SK-N-SH treated with all-trans-retinoic acid at 6 μM for 48 hours (cell line): ENCODE results near the gene TLN1.

ENCODE experiments used
- ATAC-seq: fragments of 200-7000 bp; cut with Tn5 transposase; 3 replicates; pipeline ENCODE4 v1.9.1; 2020; ENCODE audit warnings: mild to moderate bottlenecking, moderate library complexity
- ARNTL ChIP-seq: fragments of 450-650 bp; formaldehyde crosslinking; IDR thresholded peaks from 2 replicates; pipeline ENCODE4 v1.5.0; 2020; ENCODE audit warnings: low read depth, mild to moderate bottlenecking, moderate library complexity, borderline replicate concordance
- CSRNP3 ChIP-seq: fragments of 250-450 bp; sonication (Bioruptor Pico); IDR thresholded peaks from 2 replicates; pipeline ENCODE4 v1.5.1; 2021; ENCODE audit warnings: mild to moderate bottlenecking, moderate library complexity
- ESRRG ChIP-seq: fragments of 250-450 bp; sonication (Bioruptor Pico); IDR thresholded peaks from 2 replicates; pipeline ENCODE4 v1.6.1; 2021; ENCODE audit warnings: mild to moderate bottlenecking
- GLIS3 ChIP-seq: fragments of 250-450 bp; sonication (Bioruptor Pico); IDR thresholded peaks from 2 replicates; pipeline ENCODE4 v1.5.0; 2020; ENCODE audit warnings: mild to moderate bottlenecking, moderate library complexity
- OSR1 ChIP-seq: fragments of 250-450 bp; sonication (Bioruptor Pico); IDR thresholded peaks from 2 replicates; pipeline ENCODE4 v1.8.0; 2022; ENCODE audit warnings: moderate library complexity, mild to moderate bottlenecking, inconsistent platforms
- PATZ1 ChIP-seq: fragments of 250-450 bp; sonication (Bioruptor Pico); IDR thresholded peaks from 2 replicates; pipeline ENCODE4 v1.8.0; 2020; ENCODE audit warnings: mild to moderate bottlenecking, moderate library complexity, borderline replicate concordance
- POU6F1 ChIP-seq: fragments of 250-450 bp; sonication (Bioruptor Pico); IDR thresholded peaks from 2 replicates; pipeline ENCODE4 v1.8.0; 2021; ENCODE audit warnings: low read depth, mild to moderate bottlenecking, moderate library complexity, borderline replicate concordance
- PPARA ChIP-seq: fragments of 250-450 bp; sonication (Bioruptor Pico); IDR thresholded peaks from 2 replicates; pipeline ENCODE4 v1.5.0; 2020; ENCODE audit warnings: mild to moderate bottlenecking, borderline replicate concordance
- RARB ChIP-seq: fragments of 250-450 bp; sonication (Bioruptor Pico); IDR thresholded peaks from 2 replicates; pipeline ENCODE4 v1.8.0; 2021; ENCODE audit warnings: mild to moderate bottlenecking, moderate library complexity
- TCF4 ChIP-seq: fragments of 250-450 bp; sonication (Bioruptor Pico); IDR thresholded peaks from 2 replicates; pipeline ENCODE4 v1.8.0; 2021; ENCODE audit warnings: mild to moderate bottlenecking, moderate library complexity, borderline replicate concordance
- TOX ChIP-seq: fragments of 250-450 bp; sonication (Bioruptor Pico); IDR thresholded peaks from 2 replicates; pipeline ENCODE4 v1.8.0; 2021; ENCODE audit warnings: mild to moderate bottlenecking, moderate library complexity, borderline replicate concordance
- ZC3H10 ChIP-seq: fragments of 250-450 bp; sonication (Bioruptor Pico); IDR thresholded peaks from 2 replicates; pipeline ENCODE4 v1.5.1; 2021; ENCODE audit warnings: mild to moderate bottlenecking, moderate library complexity
- ZFP3 ChIP-seq: fragments of 250-450 bp; sonication (Bioruptor Pico); IDR thresholded peaks from 2 replicates; pipeline ENCODE4 v1.5.0; 2020; ENCODE audit warnings: mild to moderate bottlenecking, moderate library complexity
- ZFP30 ChIP-seq: fragments of 450-650 bp; formaldehyde crosslinking; IDR thresholded peaks from 2 replicates; pipeline ENCODE4 v1.5.0; 2022; ENCODE audit warnings: mild to moderate bottlenecking, moderate library complexity
- ZNF565 ChIP-seq: fragments of 450-650 bp; formaldehyde crosslinking; conservative IDR thresholded peaks from 2 replicates; pipeline ENCODE4 v1.5.0; 2020; ENCODE audit warnings: low read depth, mild to moderate bottlenecking, moderate library complexity
- ZNF70 ChIP-seq: fragments of 450-650 bp; formaldehyde crosslinking; IDR thresholded peaks from 2 replicates; pipeline ENCODE4 v1.5.0; 2020; ENCODE audit warnings: mild to moderate bottlenecking, moderate library complexity
- ZNF8 ChIP-seq: fragments of 450-650 bp; formaldehyde crosslinking; IDR thresholded peaks from 2 replicates; pipeline ENCODE4 v1.5.0; 2020; ENCODE audit warnings: mild to moderate bottlenecking, moderate library complexity
- TF ChIP-seq, protein P1 (sequence below): fragments of 250-450 bp; sonication (Bioruptor Pico); IDR thresholded peaks from 2 replicates; pipeline ENCODE4 v1.5.0; 2020; ENCODE audit warnings: mild to moderate bottlenecking, moderate library complexity

Gene TLN1

GRCh38 chr9:35690614-35691333 is 41.2 kb downstream of the TLN1 start:
- TF ChIP-seq PATZ1 = peak; percentile 86; the same call in 1 of the 2 replicates
- no peak for TF ChIP-seq ZNF8 (CRISPR knock-in tag)
- peak; percentile 60 for ATAC-seq

DNA sequence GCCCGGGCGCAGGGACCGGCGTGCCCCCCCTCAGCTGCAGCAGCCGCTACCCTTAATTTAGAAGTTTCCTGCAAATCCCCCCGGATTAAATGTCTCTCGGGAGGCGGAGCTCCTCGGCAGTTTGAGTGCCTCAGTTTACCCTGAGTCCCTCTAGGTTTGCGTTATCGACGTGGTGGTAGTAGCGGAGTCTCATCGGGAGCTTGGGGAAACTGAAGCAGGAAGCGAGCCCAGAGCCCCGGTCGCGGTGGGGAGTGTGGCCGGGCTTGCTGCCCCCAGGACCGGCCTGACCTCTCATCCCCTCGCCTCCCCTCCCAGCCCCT is 41.7 kb downstream of the TLN1 start:
- ATAC-seq = no peak
- no peak for TF ChIP-seq TOX (CRISPR knock-in tag)
- no peak for TF ChIP-seq OSR1 (CRISPR knock-in tag)
- no peak for TF ChIP-seq POU6F1 (CRISPR knock-in tag)
- TF ChIP-seq, protein P1, sequence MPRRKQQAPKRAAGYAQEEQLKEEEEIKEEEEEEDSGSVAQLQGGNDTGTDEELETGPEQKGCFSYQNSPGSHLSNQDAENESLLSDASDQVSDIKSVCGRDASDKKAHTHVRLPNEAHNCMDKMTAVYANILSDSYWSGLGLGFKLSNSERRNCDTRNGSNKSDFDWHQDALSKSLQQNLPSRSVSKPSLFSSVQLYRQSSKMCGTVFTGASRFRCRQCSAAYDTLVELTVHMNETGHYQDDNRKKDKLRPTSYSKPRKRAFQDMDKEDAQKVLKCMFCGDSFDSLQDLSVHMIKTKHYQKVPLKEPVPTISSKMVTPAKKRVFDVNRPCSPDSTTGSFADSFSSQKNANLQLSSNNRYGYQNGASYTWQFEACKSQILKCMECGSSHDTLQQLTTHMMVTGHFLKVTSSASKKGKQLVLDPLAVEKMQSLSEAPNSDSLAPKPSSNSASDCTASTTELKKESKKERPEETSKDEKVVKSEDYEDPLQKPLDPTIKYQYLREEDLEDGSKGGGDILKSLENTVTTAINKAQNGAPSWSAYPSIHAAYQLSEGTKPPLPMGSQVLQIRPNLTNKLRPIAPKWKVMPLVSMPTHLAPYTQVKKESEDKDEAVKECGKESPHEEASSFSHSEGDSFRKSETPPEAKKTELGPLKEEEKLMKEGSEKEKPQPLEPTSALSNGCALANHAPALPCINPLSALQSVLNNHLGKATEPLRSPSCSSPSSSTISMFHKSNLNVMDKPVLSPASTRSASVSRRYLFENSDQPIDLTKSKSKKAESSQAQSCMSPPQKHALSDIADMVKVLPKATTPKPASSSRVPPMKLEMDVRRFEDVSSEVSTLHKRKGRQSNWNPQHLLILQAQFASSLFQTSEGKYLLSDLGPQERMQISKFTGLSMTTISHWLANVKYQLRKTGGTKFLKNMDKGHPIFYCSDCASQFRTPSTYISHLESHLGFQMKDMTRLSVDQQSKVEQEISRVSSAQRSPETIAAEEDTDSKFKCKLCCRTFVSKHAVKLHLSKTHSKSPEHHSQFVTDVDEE (CRISPR knock-in tag) = no peak
- TF ChIP-seq ARNTL (CRISPR knock-in tag) = no peak
- no peak for TF ChIP-seq PATZ1
- no peak for TF ChIP-seq ZNF70 (CRISPR knock-in tag)
- no peak for TF ChIP-seq GLIS3 (CRISPR knock-in tag)
- TF ChIP-seq PPARA (CRISPR knock-in tag) = no peak
- TF ChIP-seq ZFP3 (CRISPR knock-in tag) = no peak
- no peak for TF ChIP-seq RARB (CRISPR knock-in tag)
- no peak for TF ChIP-seq TCF4 (CRISPR knock-in tag)
- TF ChIP-seq ESRRG = no peak
- TF ChIP-seq ZFP30 (CRISPR knock-in tag) = no peak
- TF ChIP-seq, all 23 proteins: peak for 0

DNA sequence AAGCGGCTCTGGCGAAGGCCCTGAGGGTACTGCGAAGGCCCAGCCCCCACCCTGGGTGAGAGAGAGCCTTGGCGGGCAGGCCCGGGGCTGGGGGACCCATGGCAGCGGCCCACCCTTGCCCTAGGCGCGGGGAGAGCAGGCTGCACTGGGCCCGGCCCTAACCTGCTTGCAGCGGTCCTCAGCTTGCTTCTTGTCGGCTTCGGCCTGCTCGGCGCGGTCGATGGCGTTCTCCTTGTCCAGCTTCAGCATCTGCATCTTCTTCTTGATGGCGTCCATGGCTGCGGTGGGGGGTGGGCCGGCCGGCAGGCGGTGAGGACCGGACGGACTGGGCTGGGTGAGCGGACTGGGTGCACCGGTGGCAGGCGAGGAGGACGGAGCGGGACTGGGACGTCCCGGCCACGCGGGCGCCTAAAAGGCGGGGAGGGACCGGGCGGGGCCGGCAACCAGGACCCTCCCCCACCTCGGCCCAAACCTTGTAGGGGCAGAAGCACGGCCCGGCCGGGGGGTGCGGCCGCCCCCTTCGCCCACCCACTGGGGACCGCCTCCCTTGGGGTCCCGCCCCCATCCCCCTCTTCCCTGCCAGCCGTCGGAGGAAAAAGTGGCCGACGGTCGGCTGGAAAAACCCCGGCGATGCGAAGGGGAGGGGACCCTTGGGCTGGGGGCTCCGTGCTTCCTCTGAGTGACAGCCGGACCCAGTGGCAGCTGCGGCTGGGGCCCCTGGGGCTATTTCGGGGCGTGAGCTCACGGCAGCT is 42.3 kb downstream of the TLN1 start, which contains the start of gene TPM2:
Gene TPM2, minus strand, starts transcription at position 384 of the 752 bp plus-strand sequence. Its CDS starts 108 bp downstream, at position 276.
- TF ChIP-seq GLIS3 (CRISPR knock-in tag) (no peak), ARNTL (CRISPR knock-in tag) (no peak), ZFP3 (CRISPR knock-in tag) (no peak)
- ATAC-seq = peak; percentile 54

GRCh38 chr9:35688558-35689541 is 43.1 kb downstream of the TLN1 start:
- ATAC-seq = peak; percentile 54
- TF ChIP-seq TOX (CRISPR knock-in tag) (no peak), ZFP30 (CRISPR knock-in tag) (no peak), ZC3H10 (CRISPR knock-in tag) (no peak), ZNF565 (CRISPR knock-in tag) (no peak), ZNF8 (CRISPR knock-in tag) (no peak), TCF4 (CRISPR knock-in tag) (no peak), CSRNP3 (no peak), ESRRG (no peak), ARNTL (CRISPR knock-in tag) (no peak), PATZ1 (no peak)
